ENCODE data around the gene SLC12A4. TPM values are rescaled to one million over a fixed set of nuclear protein-coding genes. Genes with fewer than 3 reads are reported as not detected.

SLC12A4 gene
- total and polyA plus RNA-seq, 2 of the 13 experiments (the other 11 are each of a cell fraction or from before 2014, with no cell fraction given), result 65.1 to 84.3 TPM

GRCh38 chr16:67942510-67943255 lies 25.8 kb downstream of the SLC12A4 start (continued):
- TF ChIP-seq ZHX1 (CRISPR knock-in tag; IDR thresholded peaks at IDR 0.05; ENCODE audit: low read depth) (no peak), TARDBP (CRISPR knock-in tag; IDR thresholded peaks at IDR 0.05) (no peak), TOE1 (CRISPR knock-in tag; IDR thresholded peaks at IDR 0.05) (no peak), HNF4A (CRISPR knock-in tag; IDR thresholded peaks at IDR 0.05) (peak; percentile 22; the same call in 1 of the 2 replicates), PLRG1 (conservative IDR thresholded peaks at IDR 0.05) (no peak), NFE2L2 (IDR thresholded peaks at IDR 0.05; ENCODE audit: low read length) (no peak), MBD4 (IDR thresholded peaks at IDR 0.05; ENCODE audit: borderline replicate concordance, low read length) (no peak), RFX1 (IDR thresholded peaks at IDR 0.05) (no peak), TAF15 (IDR thresholded peaks at IDR 0.05; ENCODE audit: low read depth, low read length, poor library complexity, severe bottlenecking) (no peak), CENPX (CRISPR knock-in tag; IDR thresholded peaks at IDR 0.05) (no peak), ZNF430 (CRISPR knock-in tag; IDR thresholded peaks at IDR 0.05) (no peak; the same call in none of the 2 replicates), ZSCAN29 (CRISPR knock-in tag; conservative IDR thresholded peaks at IDR 0.05) (0 out of 2 replicates have a peak, but pooled peaks have one; percentile 25), KLF16 (CRISPR knock-in tag; IDR thresholded peaks at IDR 0.05) (no peak), ZNF652 (CRISPR knock-in tag; IDR thresholded peaks at IDR 0.05; ENCODE audit: borderline replicate concordance, low read depth) (no peak), FOXK2 (IDR thresholded peaks at IDR 0.05) (no peak), ZFX (CRISPR knock-in tag; IDR thresholded peaks at IDR 0.05; ENCODE audit: low read depth) (no peak; the same call in 1 of the 2 replicates), ZMAT3 (CRISPR knock-in tag; conservative IDR thresholded peaks at IDR 0.05) (0 out of 2 replicates have a peak, but pooled peaks have one; percentile 0), ZNF703 (CRISPR knock-in tag; IDR thresholded peaks at IDR 0.05; ENCODE audit: borderline replicate concordance) (no peak), POLR2G (IDR thresholded peaks at IDR 0.05; ENCODE audit: low read depth, low read length) (0 out of 2 replicates have a peak, but pooled peaks have one; percentile 15), ZNF576 (CRISPR knock-in tag; IDR thresholded peaks at IDR 0.05) (no peak), ZNF550 (CRISPR knock-in tag; IDR thresholded peaks at IDR 0.05; ENCODE audit: borderline replicate concordance) (peak; percentile 88; the same call in 1 of the 2 replicates), ZNF770 (CRISPR knock-in tag; IDR thresholded peaks at IDR 0.05) (no peak), ZNF513 (CRISPR knock-in tag; conservative IDR thresholded peaks at IDR 0.05) (no peak), ZNF660 (CRISPR knock-in tag; IDR thresholded peaks at IDR 0.05; ENCODE audit: borderline replicate concordance, low read depth) (0 out of 2 replicates have a peak, but pooled peaks have one; percentile 67), NR1H2 (CRISPR knock-in tag; IDR thresholded peaks at IDR 0.05; ENCODE audit: borderline replicate concordance, low read depth) (no peak; the same call in 1 of the 2 replicates)
